Natural killer cell (primary cell): Measurements from ENCODE around the gene CGRRF1. TPM values are rescaled to one million over a fixed set of nuclear protein-coding genes. Genes with fewer than 3 reads are reported as not detected.

Experiments used
- ATAC-seq, 3 donors: fragments of 150-1000 bp in 2 of 3; fragments of 200-7000 bp in 1 of 3; cut with Tn5 transposase; 1 replicate in 1 of 3; 2 replicates in 2 of 3; pipeline ENCODE4 v1.10.0; 2021; ENCODE audit warnings: mild to moderate bottlenecking in 2 of 3, moderate library complexity in 2 of 3
- DNase-seq, 2 donors: peaks; one replicate each; pipeline versions ENCODE4 v3.0.0 to v3.0.0-alpha.2; 2013 to 2021; ENCODE audit warnings: mixed read lengths in 1 of 2
- H3K27ac ChIP-seq: one replicate; pipeline ENCODE4 v1.5.1; 2013; ENCODE audit warnings: mild to moderate bottlenecking, low read length
- H3K27me3 ChIP-seq: one replicate; pipeline ENCODE4 v1.6.1; 2013; ENCODE audit warnings: low read length; ENCODE audit not compliant: control insufficient read depth, insufficient read depth
- H3K36me3 ChIP-seq: one replicate; pipeline ENCODE4 v1.6.1; 2013; ENCODE audit warnings: low read length; ENCODE audit not compliant: control insufficient read depth, insufficient read depth
- H3K4me1 ChIP-seq: one replicate; pipeline ENCODE4 v1.6.1; 2013; ENCODE audit warnings: low read length; ENCODE audit not compliant: control insufficient read depth, insufficient read depth
- H3K4me3 ChIP-seq: one replicate; pipeline ENCODE4 v1.5.1; 2013; ENCODE audit warnings: low read length
- H3K9me3 ChIP-seq: one replicate; pipeline ENCODE4 v1.6.1; 2013; ENCODE audit warnings: low read length; ENCODE audit not compliant: control insufficient read depth, insufficient read depth
- H3K27ac Mint-ChIP-seq, 2 donors: one replicate each; pipeline ENCODE4 v1.8.0; 2022; ENCODE audit warnings: mild to moderate bottlenecking in 2 of 2, mixed read lengths in 2 of 2, moderate library complexity in 1 of 2
- H3K27me3 Mint-ChIP-seq, 2 donors: one replicate each; pipeline ENCODE4 v1.8.0; 2022; ENCODE audit warnings: low read depth in 2 of 2, mixed read lengths in 2 of 2
- H3K36me3 Mint-ChIP-seq: one replicate; pipeline ENCODE4 v1.8.0; 2022; ENCODE audit warnings: mixed read lengths
- H3K4me1 Mint-ChIP-seq, 2 donors: one replicate each; pipeline ENCODE4 v1.8.0; 2022; ENCODE audit warnings: mixed read lengths in 2 of 2
- H3K4me3 Mint-ChIP-seq: one replicate; pipeline ENCODE4 v1.8.0; 2022; ENCODE audit warnings: mild to moderate bottlenecking, moderate library complexity, mixed read lengths
- H3K9me3 Mint-ChIP-seq, 2 donors: one replicate each; pipeline ENCODE4 v1.8.0; 2022; ENCODE audit warnings: mixed read lengths in 2 of 2
- WGBS: methylation state at CpG from one replicate; pipeline ENCODE4 v1.1.7; 2013; ENCODE audit warnings: missing lambda C conversion rate; ENCODE audit not compliant: insufficient coverage; 5-methylcytosine and 5-hydroxymethylcytosine counted together
- intact Hi-C: fragments of 100-400 bp; cut with micrococcal nuclease; formaldehyde crosslinking; loops from one replicate; pipeline ENCODE4 v1.14.2; 2022
- total RNA-seq, 4 donors: library from RNA; stranded (reverse); fragments of 120-200 nt in 1 of 4; gene quantifications; one replicate each; pipeline versions ENCODE4 v1.2.3 to v1.2.4, GENCODE V29; 2013 to 2022
- TF ChIP-seq, protein P1 (sequence below): fragments of 200-600 bp; IDR thresholded peaks from one replicate; pipeline ENCODE4 v1.8.0; 2022; ENCODE audit warnings: antibody characterized with exemption

The CGRRF1 gene
- total RNA-seq, 3 donors from 2014 or later (not counting 1 experiment from before 2014, with no cell fraction given) = 25.4 to 30.1 (median 26.7) TPM

- H3K4me1 ChIP-seq = peaks cover 22% of the 10 kb centered on the region
- H3K4me3 Mint-ChIP-seq = no peak overlapping the region
- ATAC-seq (no peak), DNase-seq (no peak)
- no peaks in the 10 kb centered on the region for H3K36me3 Mint-ChIP-seq
- TF ChIP-seq, protein P1, sequence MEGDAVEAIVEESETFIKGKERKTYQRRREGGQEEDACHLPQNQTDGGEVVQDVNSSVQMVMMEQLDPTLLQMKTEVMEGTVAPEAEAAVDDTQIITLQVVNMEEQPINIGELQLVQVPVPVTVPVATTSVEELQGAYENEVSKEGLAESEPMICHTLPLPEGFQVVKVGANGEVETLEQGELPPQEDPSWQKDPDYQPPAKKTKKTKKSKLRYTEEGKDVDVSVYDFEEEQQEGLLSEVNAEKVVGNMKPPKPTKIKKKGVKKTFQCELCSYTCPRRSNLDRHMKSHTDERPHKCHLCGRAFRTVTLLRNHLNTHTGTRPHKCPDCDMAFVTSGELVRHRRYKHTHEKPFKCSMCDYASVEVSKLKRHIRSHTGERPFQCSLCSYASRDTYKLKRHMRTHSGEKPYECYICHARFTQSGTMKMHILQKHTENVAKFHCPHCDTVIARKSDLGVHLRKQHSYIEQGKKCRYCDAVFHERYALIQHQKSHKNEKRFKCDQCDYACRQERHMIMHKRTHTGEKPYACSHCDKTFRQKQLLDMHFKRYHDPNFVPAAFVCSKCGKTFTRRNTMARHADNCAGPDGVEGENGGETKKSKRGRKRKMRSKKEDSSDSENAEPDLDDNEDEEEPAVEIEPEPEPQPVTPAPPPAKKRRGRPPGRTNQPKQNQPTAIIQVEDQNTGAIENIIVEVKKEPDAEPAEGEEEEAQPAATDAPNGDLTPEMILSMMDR = no peak
- intact Hi-C loops = loop anchor here (10.0 kb wide), 1 partner anchor 342 kb away; the partner anchor contains the start of gene GCH1
- peaks cover 12 to 23% of the 10 kb centered on the region in 2 donors for H3K4me1 Mint-ChIP-seq
- no peaks in the 10 kb centered on the region for H3K36me3 ChIP-seq
- no peak overlapping the region for H3K27ac ChIP-seq
- H3K27me3 ChIP-seq = peaks cover 25% of the 10 kb centered on the region
- peaks cover 14 to 30% of the 10 kb centered on the region in 2 donors for H3K27me3 Mint-ChIP-seq
- no peak overlapping the region for H3K27ac Mint-ChIP-seq
- H3K9me3 ChIP-seq = no peaks in the 10 kb centered on the region
- no peaks in the 10 kb centered on the region for H3K9me3 Mint-ChIP-seq
- WGBS = 73% methylated on average over 2 of the region's 5 CpGs
- no peak overlapping the region for H3K4me3 ChIP-seq
These were observed 52.6 kb downstream of the CGRRF1 start for GRCh38 chr14:54562334-54562733.

- H3K4me1 ChIP-seq = peaks cover 33% of the 10 kb centered on the region
- peaks cover 20 to 30% of the 10 kb centered on the region in 2 donors for H3K4me1 Mint-ChIP-seq
- H3K9me3 ChIP-seq = no peaks in the 10 kb centered on the region
- peaks cover 22 to 24% of the 10 kb centered on the region in 2 donors for H3K27me3 Mint-ChIP-seq
- peaks cover 39% of the 10 kb centered on the region for H3K27me3 ChIP-seq
- no peaks in the 10 kb centered on the region for H3K9me3 Mint-ChIP-seq
- H3K36me3 ChIP-seq = no peaks in the 10 kb centered on the region
- H3K4me3 Mint-ChIP-seq = peak overlapping the region; percentile 81
- no peak overlapping the region for H3K27ac ChIP-seq
- peak overlapping the region in 1 of 2 donors; percentile 76 for H3K27ac Mint-ChIP-seq
- no peak for ATAC-seq
- H3K36me3 Mint-ChIP-seq = no peaks in the 10 kb centered on the region
- H3K4me3 ChIP-seq = no peak overlapping the region
- WGBS = 3% methylated on average over 4 of the region's 9 CpGs
- TF ChIP-seq, protein P1 = peak; percentile 93
- peak in 1 of 2 donors; percentile 78 for DNase-seq
- intact Hi-C loops = loop anchor here (1.0 to 10.0 kb wide), 5 partner anchors 79 to 341 kb away; partner anchors contain the start of gene GCH1
These were observed 54.6 kb downstream of the CGRRF1 start for GRCh38 chr14:54564071-54564867.

- peaks cover 46% of the 10 kb centered on the region for H3K27me3 ChIP-seq
- DNase-seq = peak; percentile 26 to 76
These were observed 55.4 kb downstream of the CGRRF1 start for GRCh38 chr14:54564868-54565784.

More at GRCh38 chr14:54564868-54565784, 55.4 kb downstream of the CGRRF1 start:
- no peaks in the 10 kb centered on the region for H3K9me3 Mint-ChIP-seq
- no peaks in the 10 kb centered on the region for H3K9me3 ChIP-seq
- H3K36me3 ChIP-seq = no peaks in the 10 kb centered on the region
- H3K36me3 Mint-ChIP-seq = no peaks in the 10 kb centered on the region
- intact Hi-C loops = loop anchor here (1.0 to 10.0 kb wide), 6 partner anchors 62 to 340 kb away; partner anchors contain the start of gene GCH1
- peaks cover 33% of the 10 kb centered on the region for H3K4me1 ChIP-seq
- peak; percentile 6 to 18 (median 14) for ATAC-seq
- H3K27me3 Mint-ChIP-seq = peaks cover 25 to 26% of the 10 kb centered on the region in 2 donors
- H3K27ac Mint-ChIP-seq = peak overlapping the region in 1 of 2 donors; percentile 76
- peaks cover 20 to 30% of the 10 kb centered on the region in 2 donors for H3K4me1 Mint-ChIP-seq
- WGBS = under 1% methylated on average over 67 of the region's 69 CpGs
- peak overlapping the region; percentile 81 for H3K4me3 Mint-ChIP-seq
- peak overlapping the region; percentile 62 for H3K27ac ChIP-seq
- peak overlapping the region; percentile 52 for H3K4me3 ChIP-seq
- TF ChIP-seq, protein P1 = no peak
